Endothelial cell of umbilical vein (primary cell): ENCODE measurements around the gene DMBT1. TPM values are rescaled to one million over a fixed set of nuclear protein-coding genes. Genes with fewer than 3 reads are reported as not detected.

Source experiments
- BruUV-seq: library from RNA; stranded (reverse); fragments of 400-500 nt; replicated peaks from 2 replicates; lab custom pipeline; 2021; lab: Mats Ljungman, UMichigan
- CTCF ChIA-PET: fragments of 300-600, 350-600 bp; sonication (Branson Sonifier 250); formaldehyde crosslinking; loops from one replicate; lab custom pipeline; 2021; ENCODE audit warnings: antibody characterized with exemption, inconsistent platforms; lab: Charles Lee
- POLR2A ChIA-PET: fragments of 300-600, 350-600 bp; sonication (Branson Sonifier 250); formaldehyde crosslinking; loops from one replicate; lab custom pipeline; 2021; ENCODE audit warnings: antibody characterized with exemption, inconsistent platforms; lab: Charles Lee
- DNase-seq: peaks from one replicate; pipeline ENCODE4 v3.0.0-alpha.2; 2011; ENCODE audit warnings: low read depth, low spot score
- FAIRE-seq: peaks from 2 replicates; lab custom pipeline; 2011; peaks lifted over from hg19 to GRCh38; lab: Jason Lieb, UNC
- H2AFZ ChIP-seq: 2 replicates; pipeline ENCODE4 v1.6.0; 2012; ENCODE audit warnings: low read depth, low read length, control low read depth, inconsistent platforms
- H3K27ac ChIP-seq: 2 replicates; pipeline ENCODE4 v1.5.1; 2011; ENCODE audit warnings: low read depth, mild to moderate bottlenecking, control low read depth, low read length, moderate library complexity; ENCODE audit not compliant: insufficient read depth
- H3K27me3 ChIP-seq, 2 experiments: 2 replicates each; pipeline versions ENCODE4 v1.6.0 to v1.6.1; 2011; ENCODE audit warnings: low read length in 2 of 2, mixed read lengths in 1 of 2; ENCODE audit not compliant: control insufficient read depth in 2 of 2, insufficient read depth in 2 of 2
- H3K36me3 ChIP-seq, 2 experiments: 2 replicates in 1 of 2; 3 replicates in 1 of 2; pipeline ENCODE4 v1.5.1; 2011; ENCODE audit warnings: low read length in 2 of 2, mild to moderate bottlenecking in 1 of 2, moderate library complexity in 1 of 2; ENCODE audit not compliant: control insufficient read depth in 2 of 2, insufficient read depth in 2 of 2; ENCODE audit errors: extremely low read depth in 1 of 2
- H3K4me1 ChIP-seq: 3 replicates; pipeline ENCODE4 v1.5.1; 2011; ENCODE audit warnings: mild to moderate bottlenecking, low read length; ENCODE audit not compliant: control insufficient read depth, insufficient read depth; ENCODE audit errors: extremely low read depth
- H3K4me2 ChIP-seq: 2 replicates; pipeline ENCODE4 v1.6.1; 2011; ENCODE audit warnings: low read length, control low read depth, mixed read lengths; ENCODE audit not compliant: insufficient read depth
- H3K4me3 ChIP-seq, 3 experiments: fragments of 200-600 bp in 1 of 3; sonication (generic), shearing (Covaris generic) in 1 of 3; replicated peaks in 1 of 3; 2 replicates each; pipeline ENCODE4 v1.5.1; 2011 to 2016; ENCODE audit warnings: control low read depth in 3 of 3, low read length in 3 of 3, mild to moderate bottlenecking in 2 of 3, inconsistent platforms in 1 of 3, low read depth in 1 of 3, moderate library complexity in 1 of 3; ENCODE audit not compliant: insufficient read depth in 1 of 3
- H3K79me2 ChIP-seq: 2 replicates; pipeline ENCODE4 v1.6.0; 2012; ENCODE audit warnings: low read length, inconsistent platforms; ENCODE audit not compliant: control insufficient read depth, insufficient read depth
- H3K9ac ChIP-seq: replicated peaks from 2 replicates; pipeline ENCODE3; 2011; ENCODE audit warnings: low read length, control low read depth; ENCODE audit not compliant: insufficient read depth; ENCODE audit errors: extremely low read depth
- H3K9me1 ChIP-seq: replicated peaks from 3 replicates; pipeline ENCODE4 v1.6.0; 2011; ENCODE audit warnings: mild to moderate bottlenecking, low read length; ENCODE audit not compliant: control insufficient read depth, insufficient read depth; ENCODE audit errors: extremely low read depth
- H3K9me3 ChIP-seq: replicated peaks from 2 replicates; pipeline ENCODE4 v1.5.1; 2012; ENCODE audit warnings: low read length, inconsistent platforms; ENCODE audit not compliant: control insufficient read depth, insufficient read depth
- H4K20me1 ChIP-seq: replicated peaks from 2 replicates; pipeline ENCODE3; 2011; ENCODE audit warnings: mild to moderate bottlenecking, low read length; ENCODE audit not compliant: control insufficient read depth, insufficient read depth; ENCODE audit errors: extremely low read depth
- EZH2 ChIP-seq: IDR thresholded peaks from 2 replicates; pipeline ENCODE4 v1.6.1; 2012; ENCODE audit warnings: borderline replicate concordance, low read depth, mild to moderate bottlenecking, moderate library complexity, low read length, inconsistent platforms; ENCODE audit not compliant: severe bottlenecking
- FOS ChIP-seq: IDR thresholded peaks from 2 replicates; pipeline ENCODE4 v1.6.1; 2011; ENCODE audit warnings: mild to moderate bottlenecking, low read length, moderate library complexity, borderline replicate concordance; ENCODE audit not compliant: insufficient read depth
- GATA2 ChIP-seq: IDR thresholded peaks from 2 replicates; pipeline ENCODE4 v1.7.0; 2011; ENCODE audit warnings: low read depth, mild to moderate bottlenecking, moderate library complexity, mixed read lengths, low read length; ENCODE audit not compliant: insufficient read length, insufficient read depth
- JUN ChIP-seq: IDR thresholded peaks from 2 replicates; pipeline ENCODE4 v1.6.1; 2011; ENCODE audit warnings: borderline replicate concordance, low read depth; ENCODE audit not compliant: insufficient read length, insufficient read depth
- MYC ChIP-seq: IDR thresholded peaks from one replicate; pipeline ENCODE4 v1.6.1; 2011; ENCODE audit warnings: mild to moderate bottlenecking, low read depth, low read length
- POLR2A ChIP-seq: IDR thresholded peaks from 2 replicates; pipeline ENCODE4 v1.6.1; 2012; ENCODE audit warnings: low read depth, mild to moderate bottlenecking, control low read depth, low read length
- POLR2AphosphoS5 ChIP-seq: IDR thresholded peaks from 2 replicates; pipeline ENCODE4 v1.6.1; 2012; ENCODE audit warnings: low read depth, mild to moderate bottlenecking, control low read depth, low read length, moderate library complexity; ENCODE audit not compliant: insufficient read depth
- dilution Hi-C: fragments of 300-500 bp; cut with MboI; formaldehyde crosslinking; loops from one replicate; pipeline ENCODE4 v1.15.0; 2019; ENCODE audit warnings: low sequenced_read_pairs; ENCODE audit not compliant: extremely low pct_ligation_motif_present
- intact Hi-C: fragments of 100-400 bp; cut with micrococcal nuclease; formaldehyde crosslinking; loops from one replicate; pipeline ENCODE4 v1.10.0; 2022
- polyA plus RNA-seq, 4 experiments: library from polyadenylated mRNA; depleted of rRNA in 3 of 4; stranded (reverse) in 3 of 4; unstranded in 1 of 4; fragments of >200 nt; gene quantifications; 2 replicates each; pipeline versions ENCODE4 v1.2.1 to v1.2.3, GENCODE V29; 2011 to 2012; ENCODE audit warnings: missing spikeins in 1 of 4
- total RNA-seq: library from RNA; stranded (reverse); gene quantifications from 2 replicates; pipeline ENCODE4 v1.2.3, GENCODE V29; 2021
- TF ChIP-seq, protein P1 (sequence below): IDR thresholded peaks from 2 replicates; pipeline ENCODE4 v1.6.1; 2011; ENCODE audit not compliant: insufficient read depth, insufficient read length
- TF ChIP-seq, protein P2 (sequence below), 2 donors: IDR thresholded peaks; 1 replicate in 1 of 2; 2 replicates in 1 of 2; pipeline ENCODE4 v1.5.1; 2011; ENCODE audit warnings: low read length in 2 of 2, mild to moderate bottlenecking in 2 of 2, moderate library complexity in 2 of 2, control low read depth in 1 of 2, inconsistent platforms in 1 of 2, low read depth in 1 of 2; ENCODE audit not compliant: insufficient read depth in 1 of 2; ENCODE audit errors: extremely low read depth in 1 of 2

DMBT1 gene
- total and polyA plus RNA-seq, 2 donors (not counting 3 experiments of a cell fraction or from before 2014, with no cell fraction given) = 0.01 TPM; not detected in 1

DNA sequence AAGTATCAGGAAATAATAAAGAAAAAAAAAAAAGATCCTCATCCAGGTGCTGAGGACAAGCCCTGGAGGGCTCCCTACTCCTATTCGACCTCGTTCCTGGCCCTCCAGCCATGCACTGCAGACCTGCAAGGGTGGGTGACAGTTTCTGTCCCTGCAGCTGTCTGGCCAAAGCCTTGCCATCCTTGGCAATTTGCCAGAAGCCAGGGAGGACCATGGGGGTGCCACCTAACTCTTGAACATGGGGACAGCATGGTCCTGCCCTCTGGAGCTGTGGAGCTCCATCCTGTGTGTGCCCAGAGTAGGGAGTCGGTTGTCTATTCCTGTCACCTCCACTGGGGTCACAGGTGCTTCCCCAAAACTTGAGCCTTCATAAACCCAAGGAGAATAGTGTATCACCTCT, 27.8 kb downstream of the DMBT1 start:
- intact Hi-C loops = no loop called here
- CTCF ChIA-PET = no interaction called here

More for the DNA sequence above, 27.8 kb downstream of the DMBT1 start:
- Histone ChIP-seq H3K79me2 (no peaks in the 10 kb centered on the region), H3K9ac (no peak overlapping the region), H3K27ac (no peak overlapping the region), H3K27me3 (no peaks in the 10 kb centered on the region), H3K36me3 (no peaks in the 10 kb centered on the region), H3K4me3 (no peak overlapping the region), H3K9me1 (no peaks in the 10 kb centered on the region), H3K9me3 (no peaks in the 10 kb centered on the region), H2AFZ (no peak overlapping the region), H4K20me1 (no peaks in the 10 kb centered on the region), H3K4me2 (no peak overlapping the region), H3K4me1 (no peaks in the 10 kb centered on the region)
- TF ChIP-seq, protein P1, sequence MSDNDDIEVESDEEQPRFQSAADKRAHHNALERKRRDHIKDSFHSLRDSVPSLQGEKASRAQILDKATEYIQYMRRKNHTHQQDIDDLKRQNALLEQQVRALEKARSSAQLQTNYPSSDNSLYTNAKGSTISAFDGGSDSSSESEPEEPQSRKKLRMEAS = no peak
- TF ChIP-seq POLR2A (no peak), EZH2 (no peak), POLR2AphosphoS5 (no peak), MYC (no peak), FOS (no peak), JUN (no peak), GATA2 (no peak)
- TF ChIP-seq, protein P2, sequence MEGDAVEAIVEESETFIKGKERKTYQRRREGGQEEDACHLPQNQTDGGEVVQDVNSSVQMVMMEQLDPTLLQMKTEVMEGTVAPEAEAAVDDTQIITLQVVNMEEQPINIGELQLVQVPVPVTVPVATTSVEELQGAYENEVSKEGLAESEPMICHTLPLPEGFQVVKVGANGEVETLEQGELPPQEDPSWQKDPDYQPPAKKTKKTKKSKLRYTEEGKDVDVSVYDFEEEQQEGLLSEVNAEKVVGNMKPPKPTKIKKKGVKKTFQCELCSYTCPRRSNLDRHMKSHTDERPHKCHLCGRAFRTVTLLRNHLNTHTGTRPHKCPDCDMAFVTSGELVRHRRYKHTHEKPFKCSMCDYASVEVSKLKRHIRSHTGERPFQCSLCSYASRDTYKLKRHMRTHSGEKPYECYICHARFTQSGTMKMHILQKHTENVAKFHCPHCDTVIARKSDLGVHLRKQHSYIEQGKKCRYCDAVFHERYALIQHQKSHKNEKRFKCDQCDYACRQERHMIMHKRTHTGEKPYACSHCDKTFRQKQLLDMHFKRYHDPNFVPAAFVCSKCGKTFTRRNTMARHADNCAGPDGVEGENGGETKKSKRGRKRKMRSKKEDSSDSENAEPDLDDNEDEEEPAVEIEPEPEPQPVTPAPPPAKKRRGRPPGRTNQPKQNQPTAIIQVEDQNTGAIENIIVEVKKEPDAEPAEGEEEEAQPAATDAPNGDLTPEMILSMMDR (IDR thresholded peaks at IDR 0.05; ENCODE audit: extremely low read depth in 1 of 2, insufficient read depth in 1 of 2, low read depth in 1 of 2, low read length in 2 of 2) = no peak
- DNase-seq (no peak), FAIRE-seq (no peak)
- POLR2A ChIA-PET = no interaction called here
- dilution Hi-C loops = no loop called here
- BruUV-seq = no TSS peak
